Posterior cingulate gyrus (tissue), 11 donors: ENCODE results near the gene CACNG5.
A peak's percentile ranks its signal among the peaks of the same experiment; 100 is the strongest.

Source experiments
- DNase-seq, 10 donors: peaks; one replicate each; pipeline versions ENCODE4 v3.0.0 to v3.0.0-alpha.2; 2020 to 2021; ENCODE audit warnings: mixed read lengths in 3 of 10
- intact Hi-C: fragments of 100-400 bp; cut with DNase I; formaldehyde crosslinking; loops from one replicate; pipeline ENCODE4 v1.15.1; 2023

Gene CACNG5

DNA sequence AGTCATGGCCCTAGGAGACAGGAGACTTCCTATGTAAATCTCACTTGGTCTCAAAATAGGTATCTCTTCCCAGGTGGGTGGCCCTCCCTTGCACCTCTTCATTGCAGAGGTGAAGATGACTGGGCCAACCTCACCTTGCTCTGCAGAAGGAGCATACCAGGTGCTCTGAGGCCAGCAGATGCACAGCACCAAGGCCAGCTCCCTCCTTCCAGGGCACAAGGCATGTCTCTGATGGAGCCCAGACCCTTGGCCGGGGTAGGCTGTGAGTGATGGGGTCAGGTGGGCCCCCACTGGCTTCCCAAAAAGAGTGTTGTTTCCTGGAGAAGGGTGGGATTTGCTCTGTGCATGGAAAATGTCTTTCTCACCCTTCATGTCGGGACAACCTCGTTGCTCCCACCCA lies 12.8 kb downstream of the CACNG5 start:
- intact Hi-C loops, result no loop called here
- no peak for DNase-seq

DNA sequence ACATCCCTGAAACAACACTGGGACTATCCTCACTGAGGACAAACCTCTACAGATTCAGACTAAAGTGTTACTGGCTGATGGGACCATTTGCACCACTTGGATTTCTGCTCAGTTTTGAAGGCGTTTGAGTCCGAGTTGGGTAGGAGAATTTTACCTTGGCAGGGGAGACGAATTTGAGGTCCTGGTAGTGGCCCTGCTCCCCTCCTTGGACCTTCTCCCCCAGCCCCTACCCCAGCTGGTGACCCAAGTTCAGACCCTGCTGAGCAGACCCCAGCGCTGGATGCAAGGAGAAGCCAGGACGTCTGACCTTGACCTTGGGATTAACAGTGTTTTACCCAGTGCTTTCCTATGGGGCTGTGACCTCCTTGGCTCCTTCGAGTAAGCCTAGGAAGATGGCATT lies 13.6 kb downstream of the CACNG5 start:
- DNase-seq, result no peak
- intact Hi-C loops, result no loop called here

DNA sequence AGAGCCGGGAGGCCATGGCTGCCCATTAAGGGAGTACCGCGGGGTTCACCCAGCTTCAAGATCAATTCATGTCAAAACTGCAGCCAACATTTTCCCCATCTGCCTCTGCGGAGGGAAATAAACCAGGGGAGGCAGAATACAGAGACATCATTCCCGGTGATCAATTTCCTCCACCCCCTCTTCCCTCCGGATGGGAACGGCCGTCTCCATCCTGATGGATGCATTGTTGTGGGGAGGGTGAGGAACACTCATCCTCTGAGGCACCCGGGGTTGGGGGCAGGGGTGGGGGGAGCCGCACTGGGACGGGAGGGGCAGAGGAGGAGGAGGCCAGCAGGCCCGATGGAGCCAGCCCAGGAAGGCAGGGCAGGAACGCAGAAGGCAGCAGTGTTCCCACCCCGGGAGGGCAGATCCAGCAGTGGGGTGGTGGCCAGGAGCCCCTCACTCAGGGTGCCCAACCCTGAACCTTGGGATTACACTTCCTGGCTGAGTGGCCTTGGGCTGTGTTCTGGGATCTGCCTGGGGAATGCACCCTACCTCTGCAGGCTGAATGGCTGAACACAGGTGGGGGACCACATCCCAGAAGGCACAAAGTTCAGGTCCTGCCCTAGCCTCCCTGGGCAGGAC lies 14.2 kb downstream of the CACNG5 start:
- intact Hi-C loops, result no loop called here
- DNase-seq, result no peak

DNA sequence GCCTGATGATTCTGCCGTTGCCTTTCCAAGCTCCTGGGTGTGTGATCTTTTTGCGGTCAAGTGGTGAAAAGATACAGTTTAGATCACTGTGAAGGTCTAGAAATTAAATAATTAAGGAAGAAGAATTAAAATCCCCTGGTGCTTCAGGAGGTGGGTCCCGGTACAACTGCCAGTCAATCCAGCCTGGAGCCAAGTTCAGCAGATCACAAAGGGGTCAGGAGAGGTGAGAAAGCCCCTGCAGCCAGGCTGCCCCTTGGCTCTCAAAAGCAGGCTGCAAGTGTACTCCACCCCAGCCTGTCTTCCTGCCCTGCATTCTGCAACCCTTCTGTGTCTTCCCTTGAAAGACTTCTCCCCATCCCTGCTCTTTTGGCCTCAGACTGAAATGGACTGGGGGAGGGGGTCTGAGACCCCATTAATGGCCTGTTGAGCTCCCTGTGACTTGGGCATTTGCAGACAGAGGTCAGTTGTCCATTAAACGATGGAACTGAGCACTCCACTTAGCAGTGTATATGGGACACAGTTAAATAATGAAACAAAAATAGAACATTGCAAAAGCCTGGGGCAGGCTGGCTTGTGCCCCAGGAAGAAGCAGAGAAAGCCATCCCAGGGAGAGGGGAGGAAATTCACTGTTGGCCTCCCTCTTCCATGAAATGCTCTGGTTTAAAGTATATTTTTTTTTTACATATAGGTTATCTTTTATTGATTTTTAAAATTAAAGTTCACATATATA lies 15.1 kb downstream of the CACNG5 start:
- DNase-seq, result no peak
- intact Hi-C loops, result no loop called here

DNA sequence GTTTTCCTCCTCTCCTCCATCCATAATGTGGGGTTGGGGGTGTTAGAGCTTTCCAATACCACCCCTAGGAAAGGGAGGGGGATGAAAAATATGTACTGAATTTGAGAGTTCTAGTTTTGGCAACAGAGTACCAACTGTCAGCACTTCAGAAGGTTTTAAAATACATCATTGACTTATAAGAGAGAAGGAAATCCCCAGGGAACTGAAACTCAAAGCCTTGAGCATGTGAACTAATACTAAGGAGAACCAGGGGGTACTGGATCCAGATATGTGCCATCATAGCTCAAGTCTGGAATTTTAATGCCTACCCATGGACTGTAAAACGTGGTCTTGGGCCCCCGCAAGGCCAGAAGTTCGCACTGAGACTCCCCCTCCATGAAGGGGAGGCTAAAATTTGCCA lies 15.8 kb downstream of the CACNG5 start:
- no peak for DNase-seq
- intact Hi-C loops, result no loop called here

DNA sequence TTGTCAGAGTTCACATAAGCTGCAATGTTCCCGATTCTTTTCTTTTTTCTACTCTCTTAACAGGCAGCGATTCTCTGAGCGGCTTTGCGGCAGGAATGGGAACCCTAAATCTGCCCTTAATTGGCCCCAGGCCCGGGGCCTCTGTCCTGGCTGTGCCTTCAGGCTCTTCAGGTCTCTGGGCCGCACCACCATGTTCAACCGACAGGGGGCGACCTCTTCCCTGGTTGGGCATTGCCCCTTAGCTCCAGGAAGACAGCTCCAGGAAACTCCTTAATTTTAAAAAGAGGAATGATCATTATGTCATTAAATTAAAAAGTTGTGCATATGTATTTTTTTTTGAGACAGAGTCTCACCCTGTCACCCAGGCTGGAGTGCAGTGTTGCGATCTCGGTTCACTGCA lies 20.3 kb downstream of the CACNG5 start:
- intact Hi-C loops, result no loop called here
- peak in 1 of 10 donors; percentile 37 for DNase-seq

DNA sequence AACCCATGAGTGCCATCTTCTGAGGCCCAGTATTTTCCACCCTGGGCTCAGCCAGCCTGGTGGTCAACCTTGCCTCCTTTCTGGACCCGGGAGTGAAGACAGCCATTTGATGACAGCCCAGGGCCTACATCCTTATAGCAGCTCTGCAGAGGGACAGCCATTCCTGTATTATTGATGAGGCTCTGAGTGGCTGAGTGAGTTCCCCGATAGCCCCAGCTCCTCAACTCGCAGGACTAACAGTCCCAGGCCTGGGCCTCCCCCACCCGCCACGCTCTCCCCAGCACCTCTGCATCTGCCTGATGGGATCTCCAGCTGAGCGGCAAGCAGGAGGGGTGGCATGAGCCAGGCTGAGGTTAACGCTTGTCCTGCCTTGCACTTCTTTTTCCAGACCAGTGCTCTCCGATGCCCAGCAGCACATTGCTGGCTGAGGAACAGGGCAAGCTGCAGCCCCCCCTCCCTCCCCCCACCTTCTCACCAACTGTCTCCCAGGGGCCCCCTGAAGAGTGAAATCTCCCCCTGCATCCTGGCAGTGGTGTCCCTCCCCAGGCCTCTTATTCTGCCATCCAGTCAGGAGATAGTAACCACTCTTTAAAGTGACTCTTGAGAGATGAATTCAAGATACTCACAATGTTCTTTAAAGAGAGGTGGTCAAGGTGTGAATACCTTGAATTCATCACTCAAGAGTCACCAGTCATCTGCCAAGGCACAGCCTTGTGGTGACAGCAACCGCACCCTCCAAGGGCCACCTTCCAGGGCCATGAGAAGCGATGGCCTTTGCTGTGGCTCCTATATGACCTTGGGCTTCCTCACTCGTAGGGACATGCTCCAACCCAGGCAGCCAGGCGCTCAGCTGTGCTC lies 23.5 kb downstream of the CACNG5 start:
- DNase-seq, result peak in 1 of 10 donors; percentile 63

DNA sequence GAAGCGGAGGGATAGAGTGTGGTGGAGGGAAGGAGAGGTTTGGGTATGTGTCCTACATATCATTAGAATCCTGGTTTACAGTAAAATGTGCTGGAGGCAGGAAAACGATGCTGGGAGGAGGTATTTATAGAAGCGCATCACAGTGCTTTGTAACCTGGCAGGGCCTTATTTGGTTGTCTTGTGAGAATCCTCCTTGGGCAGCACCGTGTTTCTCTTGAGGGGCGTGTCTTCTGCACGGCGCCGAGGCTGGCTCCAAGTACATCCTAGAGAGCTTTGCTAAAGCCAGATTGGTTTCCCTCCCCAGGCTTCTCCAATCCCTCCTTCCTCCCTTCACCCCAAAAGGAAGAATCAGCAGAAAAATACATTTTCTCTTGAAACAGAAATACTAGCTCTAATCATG lies 24.4 kb downstream of the CACNG5 start:
- peak in 1 of 10 donors; percentile 65 for DNase-seq
- intact Hi-C loops, result no loop called here

More for the DNA sequence above, 23.5 kb downstream of the CACNG5 start:
- intact Hi-C loops, result no loop called here

DNA sequence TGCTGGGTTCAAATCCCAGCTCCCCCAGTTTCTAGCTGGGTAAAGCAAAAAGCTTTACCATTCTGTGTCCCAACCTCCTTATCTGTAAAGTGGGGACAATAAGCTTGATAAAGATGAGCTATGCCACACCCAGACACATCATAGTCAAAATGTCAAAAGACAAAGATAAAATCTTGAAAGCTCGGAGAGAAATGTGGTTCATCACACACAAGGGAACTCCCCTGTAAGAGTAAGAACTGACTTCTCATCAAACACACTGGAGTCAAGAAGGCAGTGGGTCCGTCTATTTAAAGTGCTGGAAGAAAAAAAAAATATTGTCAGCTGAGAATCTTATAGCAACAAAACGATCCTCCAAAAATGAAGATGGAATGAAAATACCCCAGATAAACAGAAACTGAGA lies 25.3 kb downstream of the CACNG5 start:
- intact Hi-C loops, result no loop called here
- no peak for DNase-seq

DNA sequence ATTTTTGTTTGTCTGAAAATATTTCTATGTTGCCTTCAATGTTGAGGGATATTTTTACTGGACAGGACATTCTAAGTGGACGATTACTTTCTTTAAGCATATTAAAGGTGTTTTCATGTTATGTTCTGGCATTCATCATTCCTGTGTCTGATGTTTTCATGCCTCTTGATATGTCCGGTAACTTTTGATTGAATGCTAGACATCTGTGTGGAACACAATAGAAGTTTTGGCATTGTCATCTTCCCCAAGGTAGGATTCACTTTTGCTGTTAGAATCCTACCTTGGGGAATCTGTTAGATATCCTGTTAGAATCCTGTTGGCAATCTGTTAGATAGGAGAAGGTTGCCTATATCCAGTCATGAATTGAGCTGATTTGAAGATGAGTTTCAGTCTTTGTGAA lies 28.9 kb downstream of the CACNG5 start:
- no peak for DNase-seq
- intact Hi-C loops, result no loop called here

DNA sequence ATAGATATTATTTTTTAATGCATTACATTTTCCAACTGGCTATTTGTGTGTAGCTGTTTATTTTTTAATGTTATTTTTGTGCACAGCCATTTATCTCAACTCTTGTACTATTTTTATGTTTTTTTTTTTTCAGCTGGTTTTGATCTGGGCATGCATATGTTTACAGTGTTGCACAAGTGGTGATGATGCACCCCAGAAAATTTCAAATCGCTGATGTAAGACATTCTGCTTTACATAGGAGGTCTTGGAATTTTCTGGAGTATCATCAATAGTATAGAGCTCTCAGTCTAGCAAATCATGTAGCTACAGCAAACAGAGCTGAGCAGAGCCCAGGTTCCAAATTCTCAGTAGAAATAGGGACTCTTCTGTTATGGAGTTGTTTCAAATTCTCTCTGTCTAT lies 30.2 kb downstream of the CACNG5 start:
- DNase-seq, result no peak
- intact Hi-C loops, result no loop called here

DNA sequence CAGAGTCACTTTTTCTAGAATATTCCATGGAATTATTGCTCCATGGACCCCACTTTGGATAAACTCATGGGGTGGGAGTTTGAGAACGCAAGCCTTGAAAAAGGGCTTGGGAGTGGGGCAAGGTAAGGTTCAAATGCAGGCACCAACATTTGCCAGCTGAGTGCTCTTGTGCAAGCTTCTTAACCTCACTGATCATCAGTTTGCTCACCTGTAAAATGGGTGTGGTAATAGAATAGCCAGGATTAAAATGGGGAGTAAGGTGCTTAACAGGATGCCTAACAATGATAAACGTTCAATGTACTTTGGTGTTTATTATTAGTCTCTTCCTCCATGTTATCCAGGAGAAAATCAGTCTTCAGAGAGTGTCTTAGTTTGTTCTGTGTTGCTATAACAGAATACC lies 39.0 kb downstream of the CACNG5 start:
- intact Hi-C loops, result no loop called here
- no peak for DNase-seq

DNA sequence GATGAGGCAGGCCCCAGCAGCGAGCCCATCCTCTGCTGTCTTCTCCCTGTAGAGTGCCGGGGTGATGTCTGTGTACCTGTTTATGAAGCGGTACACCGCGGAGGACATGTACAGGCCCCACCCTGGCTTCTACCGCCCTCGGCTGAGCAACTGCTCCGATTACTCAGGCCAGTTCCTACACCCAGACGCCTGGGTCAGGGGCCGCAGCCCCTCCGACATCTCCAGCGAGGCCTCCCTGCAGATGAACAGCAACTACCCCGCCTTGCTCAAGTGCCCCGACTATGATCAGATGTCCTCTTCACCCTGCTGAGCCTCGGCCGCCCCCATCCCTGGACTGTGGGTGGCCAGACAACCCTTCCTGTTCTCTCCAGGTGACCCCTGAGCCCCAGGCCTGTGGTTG lies 50.0 kb downstream of the CACNG5 start:
- DNase-seq, result no peak

DNA sequence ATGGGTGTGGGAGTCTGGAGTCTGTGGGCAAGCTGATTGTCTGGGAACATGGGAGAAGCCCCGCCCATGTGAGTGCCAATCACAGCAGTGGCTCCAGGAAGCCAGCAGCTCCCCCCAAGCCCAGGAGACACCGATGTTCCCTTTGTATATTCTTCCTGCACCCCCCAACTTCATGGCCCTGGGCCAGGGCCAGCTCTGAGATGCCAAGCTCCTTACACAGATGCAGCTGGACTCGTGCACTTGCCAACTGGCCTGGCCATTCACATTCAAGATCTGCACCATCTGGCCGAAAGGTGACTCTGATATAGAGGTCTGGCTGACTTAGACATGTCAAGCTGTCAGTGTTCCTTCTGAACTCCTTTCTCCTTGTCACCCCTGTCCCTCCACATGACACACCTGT lies 50.5 kb downstream of the CACNG5 start:
- peak in 2 of 10 donors; percentile 18 to 25 for DNase-seq

More for the DNA sequence above, 50.0 kb downstream of the CACNG5 start:
- intact Hi-C loops, result no loop called here

DNA sequence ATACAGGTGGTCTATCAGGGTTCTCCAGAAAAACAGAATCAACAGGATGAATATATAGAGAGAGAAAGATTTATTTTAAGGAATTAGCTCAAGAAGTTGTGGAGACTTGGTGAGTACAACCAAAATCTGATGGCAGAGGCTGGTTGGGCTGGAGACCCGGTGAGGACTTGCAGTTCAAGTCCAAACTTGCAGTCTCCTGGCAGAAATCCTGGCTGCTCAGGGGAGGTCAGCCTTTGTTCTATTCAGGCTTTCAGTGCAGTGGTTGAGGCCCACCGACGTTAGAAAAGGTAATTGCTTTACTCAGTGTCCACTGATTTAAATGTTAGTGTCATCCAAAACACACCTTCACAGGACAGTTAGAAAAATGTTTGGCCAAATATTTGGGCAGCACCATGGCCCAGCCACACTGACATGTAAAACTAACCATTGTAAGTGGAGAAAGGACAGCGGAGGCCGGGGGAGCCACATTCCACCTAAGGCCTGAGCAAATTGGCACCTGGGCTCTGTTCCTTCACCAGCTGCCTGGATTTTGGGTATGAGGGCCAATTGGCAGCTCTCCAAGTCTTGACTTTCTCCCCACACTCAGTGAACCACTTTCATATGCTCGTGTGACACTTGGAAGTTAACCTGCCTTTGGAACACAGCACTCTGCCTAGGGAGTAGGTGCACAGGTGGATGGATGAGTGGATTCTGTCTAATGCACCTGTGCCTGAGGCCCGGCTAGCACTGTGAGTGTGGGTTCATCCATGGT lies 54.7 kb downstream of the CACNG5 start:
- intact Hi-C loops, result no loop called here
- DNase-seq, result peak in 1 of 10 donors; percentile 57

More for the DNA sequence above, 50.5 kb downstream of the CACNG5 start:
- intact Hi-C loops, result no loop called here

DNA sequence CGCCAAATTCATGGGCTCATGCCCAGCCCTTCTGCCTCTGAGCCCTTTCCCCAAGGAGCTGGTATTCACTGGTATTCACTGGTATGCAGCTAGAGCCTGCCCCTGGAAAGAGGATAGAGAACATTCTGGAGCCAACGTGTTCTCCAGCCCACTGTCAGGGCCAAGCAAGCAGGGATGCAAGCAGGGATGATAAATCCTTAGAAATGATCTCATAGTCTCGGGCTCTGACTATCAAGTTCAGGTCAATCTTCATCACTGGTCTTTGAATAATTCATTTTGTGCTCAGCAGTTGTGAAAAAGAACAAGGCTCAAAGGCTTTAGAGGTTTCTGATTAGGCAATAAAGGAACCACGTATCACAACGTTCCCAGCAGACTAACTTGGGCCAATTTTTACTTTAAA lies 57.3 kb downstream of the CACNG5 start:
- DNase-seq, result peak in 1 of 10 donors; percentile 44
- intact Hi-C loops, result no loop called here

DNA sequence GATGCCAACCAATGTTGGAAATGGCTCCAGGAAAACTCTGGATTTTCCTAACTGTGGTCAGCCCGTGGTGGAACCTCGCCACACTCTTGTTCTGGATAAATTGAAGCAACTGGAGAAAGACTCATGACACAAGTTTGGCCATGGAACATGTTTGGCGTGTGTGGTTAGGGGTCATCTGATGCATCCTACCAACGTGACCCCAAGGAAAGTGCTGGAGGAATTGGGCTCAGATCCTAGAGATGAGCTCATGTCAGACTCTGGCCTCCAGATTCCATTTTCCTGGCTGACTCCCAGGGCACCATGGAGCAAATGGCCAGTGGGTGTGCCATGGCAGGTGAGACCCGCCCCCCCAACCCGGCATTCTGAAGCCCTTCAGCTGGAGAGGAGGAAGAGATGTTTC lies 58.5 kb downstream of the CACNG5 start:
- intact Hi-C loops, result no loop called here

DNA sequence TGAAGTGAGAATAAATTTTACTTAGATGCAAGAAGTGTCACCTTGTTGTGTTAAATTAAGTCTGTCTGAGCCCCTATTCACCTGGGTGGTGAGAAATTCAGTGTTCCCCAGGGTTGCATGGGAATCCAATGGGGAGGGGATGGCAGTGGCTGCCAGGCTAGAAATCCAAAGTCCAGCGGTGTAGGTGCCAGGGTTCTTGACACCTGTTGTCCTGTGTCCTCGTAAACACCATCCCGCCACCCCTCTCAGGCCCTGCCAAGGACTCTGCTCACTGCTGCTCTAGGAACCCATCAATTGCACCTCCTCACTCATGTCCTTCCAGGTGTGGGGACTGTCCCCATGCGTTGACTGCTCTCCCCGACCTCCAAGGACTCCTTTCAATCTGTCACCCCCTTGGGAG lies 58.9 kb downstream of the CACNG5 start:
- intact Hi-C loops, result no loop called here
- peak in 1 of 10 donors; percentile 12 for DNase-seq

More for the DNA sequence above, 58.5 kb downstream of the CACNG5 start:
- peak in 1 of 10 donors; percentile 67 for DNase-seq

DNA sequence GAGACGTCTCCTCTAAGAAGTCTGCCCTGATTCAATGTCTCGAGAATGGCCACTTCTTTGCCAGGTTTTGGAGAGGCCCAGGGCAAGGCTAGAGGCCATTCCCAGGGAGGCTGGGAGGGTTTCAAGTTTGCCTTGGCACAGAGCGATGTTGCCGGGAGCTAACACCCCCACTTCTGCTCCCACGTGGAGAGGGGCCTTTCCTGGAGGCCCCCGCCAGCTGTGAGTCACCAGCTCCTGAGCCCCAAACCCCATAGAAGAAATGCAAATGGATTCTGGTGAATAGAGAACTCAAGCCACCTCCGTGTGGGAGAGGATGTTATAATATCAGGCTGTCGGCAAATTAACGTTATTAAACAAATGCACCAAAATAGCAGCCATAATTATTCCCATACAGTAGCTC lies 62.2 kb downstream of the CACNG5 start:
- intact Hi-C loops, result no loop called here
- peak in 1 of 10 donors; percentile 77 for DNase-seq

DNA sequence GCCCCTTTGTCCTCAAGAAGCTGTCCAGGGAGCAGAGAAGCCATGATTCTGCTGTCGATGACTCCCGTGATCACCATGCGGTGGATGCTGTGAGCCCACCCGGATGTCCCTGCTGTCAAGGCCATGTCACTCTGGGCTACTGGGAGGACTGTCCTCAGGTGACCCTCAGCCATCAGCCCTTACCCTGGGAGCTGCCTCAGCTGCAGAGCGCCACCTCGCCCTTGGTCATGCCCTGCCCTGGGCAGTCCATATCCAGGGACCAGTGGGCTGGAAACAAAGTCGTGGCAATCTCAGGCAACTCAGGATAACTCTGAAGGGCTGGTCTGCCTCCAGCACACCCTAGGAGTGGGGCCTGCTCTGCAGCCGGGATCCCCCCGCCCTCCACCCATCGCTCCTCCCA lies 63.6 kb downstream of the CACNG5 start:
- intact Hi-C loops, result no loop called here
- DNase-seq, result peak in 1 of 10 donors; percentile 78
